Loucy (cell line): ENCODE results near the gene OR8D4.
"Not testable (repeated sequence)": the region's sequence is repeated elsewhere in the genome, so short reads cannot be mapped to it uniquely, and the experiment has no call there.

ENCODE experiments used
- H2AFZ ChIP-seq: fragments of 200-600 bp; sonication (generic); 2 replicates; pipeline ENCODE4 v1.6.0; 2016; ENCODE audit warnings: antibody characterized with exemption, mild to moderate bottlenecking, low read length, moderate library complexity
- H3F3A ChIP-seq: fragments of 200-600 bp; 2 replicates; pipeline ENCODE4 v1.6.0; 2016; ENCODE audit warnings: antibody characterized with exemption, low read depth, mild to moderate bottlenecking
- H3K27me3 ChIP-seq: fragments of 200-600 bp; sonication (generic); 2 replicates; pipeline ENCODE4 v1.6.1; 2014; ENCODE audit warnings: low read length, mild to moderate bottlenecking; ENCODE audit not compliant: insufficient read depth, poor library complexity, severe bottlenecking
- H3K36me3 ChIP-seq: fragments of 200-600 bp; sonication (generic); 2 replicates; pipeline ENCODE4 v1.6.1; 2016; ENCODE audit warnings: low read length; ENCODE audit not compliant: insufficient read depth
- H3K4me1 ChIP-seq: fragments of 200-600 bp; sonication (generic); 2 replicates; pipeline ENCODE4 v1.5.1; 2014; ENCODE audit warnings: low read length, mild to moderate bottlenecking; ENCODE audit not compliant: insufficient read depth, poor library complexity, severe bottlenecking
- H3K4me2 ChIP-seq: fragments of 200-600 bp; sonication (generic); 2 replicates; pipeline ENCODE4 v1.6.0; 2014; ENCODE audit warnings: antibody characterized with exemption, low read length, low read depth, mild to moderate bottlenecking; ENCODE audit not compliant: poor library complexity, severe bottlenecking
- H3K4me3 ChIP-seq: fragments of 200-600 bp; sonication (generic); 2 replicates; pipeline ENCODE4 v1.5.1; 2014; ENCODE audit warnings: low read length, mild to moderate bottlenecking, mixed read lengths; ENCODE audit not compliant: poor library complexity, severe bottlenecking
- H3K79me2 ChIP-seq: fragments of 200-600 bp; sonication (generic); 2 replicates; pipeline ENCODE4 v1.6.1; 2014; ENCODE audit warnings: low read length; ENCODE audit not compliant: insufficient read depth
- H3K9ac ChIP-seq: fragments of 200-600 bp; sonication (generic); 2 replicates; pipeline ENCODE4 v1.6.0; 2014; ENCODE audit warnings: mild to moderate bottlenecking, low read depth, low read length, moderate library complexity; ENCODE audit not compliant: poor library complexity, severe bottlenecking
- H3K9me2 ChIP-seq: fragments of 200-600 bp; sonication (generic); replicated peaks from 2 replicates; pipeline ENCODE4 v1.6.1; 2016; ENCODE audit warnings: low read depth, low read length, mixed read lengths
- H3K9me3 ChIP-seq: fragments of 200-600 bp; sonication (generic); 2 replicates; pipeline ENCODE4 v1.6.1; 2014; ENCODE audit warnings: mild to moderate bottlenecking, antibody characterized with exemption, low read length, low read depth; ENCODE audit not compliant: insufficient read depth
- H4K20me1 ChIP-seq: fragments of 200-600 bp; sonication (generic); 2 replicates; pipeline ENCODE4 v1.6.0; 2014; ENCODE audit warnings: antibody characterized with exemption, low read length, mild to moderate bottlenecking; ENCODE audit not compliant: insufficient read depth, poor library complexity, severe bottlenecking
- CTCF ChIP-seq: fragments of 200-600 bp; sonication (generic); conservative IDR thresholded peaks from 2 replicates; pipeline ENCODE4 v1.5.1; 2014; ENCODE audit warnings: mild to moderate bottlenecking, antibody characterized with exemption, low read length
- EZH2phosphoT487 ChIP-seq: fragments of 200-600 bp; IDR thresholded peaks from 2 replicates; pipeline ENCODE4 v1.6.1; 2018; ENCODE audit warnings: antibody characterized with exemption, mild to moderate bottlenecking, moderate library complexity, borderline replicate concordance

The OR8D4 gene

GRCh38 chr11:123856444-123856843 is 45.5 kb upstream of the OR8D4 start:
- Histone ChIP-seq H3K9me3 (no peaks in the 10 kb centered on the region), H4K20me1 (no peaks in the 10 kb centered on the region), H3K9me2 (no peaks in the 10 kb centered on the region), H3K4me2 (no peak overlapping the region), H3K9ac (no peak overlapping the region), H3K4me1 (no peaks in the 10 kb centered on the region), H3K27me3 (no peaks in the 10 kb centered on the region), H3K36me3 (no peaks in the 10 kb centered on the region), H3F3A (no peaks in the 10 kb centered on the region), H2AFZ (no peak overlapping the region), H3K79me2 (no peaks in the 10 kb centered on the region), H3K4me3 (no peak overlapping the region)
- TF ChIP-seq EZH2phosphoT487, result no peak
- TF ChIP-seq CTCF, result no peak

GRCh38 chr11:123859731-123860130 is 42.2 kb upstream of the OR8D4 start:
- Histone ChIP-seq H3K9me3 (0 out of 2 replicates have a peak, but pooled peaks cover under 1% of the 10 kb centered on the region), H3K27me3 (no peaks in the 10 kb centered on the region), H4K20me1 (no peaks in the 10 kb centered on the region), H3K79me2 (no peaks in the 10 kb centered on the region), H3K4me1 (no peaks in the 10 kb centered on the region), H3K9ac (no peak overlapping the region), H2AFZ (no peak overlapping the region), H3F3A (no peaks in the 10 kb centered on the region), H3K4me3 (no peak overlapping the region), H3K9me2 (no peaks in the 10 kb centered on the region), H3K4me2 (no peak overlapping the region), H3K36me3 (no peaks in the 10 kb centered on the region)
- TF ChIP-seq CTCF, result no peak
- no peak for TF ChIP-seq EZH2phosphoT487

DNA sequence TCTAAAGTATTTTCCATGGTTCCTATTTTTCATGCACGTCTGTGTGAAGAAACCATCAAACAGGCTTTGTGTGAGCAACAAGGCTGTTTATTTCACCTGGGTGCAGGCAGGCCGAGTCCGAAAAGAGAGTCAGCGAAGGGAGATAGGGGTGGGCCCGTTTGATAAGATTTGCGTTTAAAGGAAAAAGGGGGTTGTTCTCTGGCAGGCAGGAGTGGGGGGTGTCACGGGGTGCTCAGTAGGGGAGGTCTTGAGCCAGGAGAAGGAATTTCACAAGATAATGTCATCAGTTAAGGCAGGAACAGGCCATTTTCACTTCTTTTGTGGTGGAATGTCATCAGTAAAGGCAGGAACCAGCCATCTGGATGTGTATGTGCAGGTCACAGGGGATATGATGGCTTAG is 36.7 kb upstream of the OR8D4 start:
- H3K4me3 ChIP-seq, H3K9ac ChIP-seq, H3F3A ChIP-seq, H3K4me2 ChIP-seq, H3K9me3 ChIP-seq, H3K9me2 ChIP-seq, H2AFZ ChIP-seq, H4K20me1 ChIP-seq, H3K27me3 ChIP-seq, H3K36me3 ChIP-seq, H3K4me1 ChIP-seq, H3K79me2 ChIP-seq: not testable (repeated sequence)

GRCh38 chr11:123867795-123868194 is 34.2 kb upstream of the OR8D4 start:
- H3K4me2 ChIP-seq, H3K4me1 ChIP-seq, H3K4me3 ChIP-seq, H4K20me1 ChIP-seq, H2AFZ ChIP-seq, H3K79me2 ChIP-seq, H3F3A ChIP-seq, H3K27me3 ChIP-seq, H3K9me2 ChIP-seq, H3K36me3 ChIP-seq, H3K9me3 ChIP-seq, H3K9ac ChIP-seq: not testable (repeated sequence)
